ENCODE results near the gene WIF1.

GRCh38 chr12:65152012-65152411 lies 30.9 kb upstream of the WIF1 start:
- TF ChIP-seq TOX (CRISPR knock-in tag; IDR thresholded peaks at IDR 0.05; ENCODE audit: borderline replicate concordance) = no peak
- no peak for TF ChIP-seq TCF4 (CRISPR knock-in tag; IDR thresholded peaks at IDR 0.05; ENCODE audit: borderline replicate concordance)
- no peak for TF ChIP-seq CSDC2 (CRISPR knock-in tag; IDR thresholded peaks at IDR 0.05)
- no peak for TF ChIP-seq ZFP30 (CRISPR knock-in tag; IDR thresholded peaks at IDR 0.05)
- no peak for TF ChIP-seq TSHZ2 (CRISPR knock-in tag; IDR thresholded peaks at IDR 0.05)
- TF ChIP-seq ZC3H10 (CRISPR knock-in tag; IDR thresholded peaks at IDR 0.05) = no peak
- no peak for TF ChIP-seq CREB5 (CRISPR knock-in tag; IDR thresholded peaks at IDR 0.05; ENCODE audit: low read depth)
- TF ChIP-seq RARB (CRISPR knock-in tag; IDR thresholded peaks at IDR 0.05) = no peak
- TF ChIP-seq ZNF8 (CRISPR knock-in tag; IDR thresholded peaks at IDR 0.05) = no peak
- TF ChIP-seq CSRNP3 (CRISPR knock-in tag; IDR thresholded peaks at IDR 0.05) = no peak
- TF ChIP-seq ZFP3 (CRISPR knock-in tag; IDR thresholded peaks at IDR 0.05) = no peak

Measured in SK-N-SH treated with all-trans-retinoic acid at 6 μM for 48 hours (cell line).